HL-60 (cell line): ENCODE results near the gene MYH16.
"Not testable (repeated sequence)": the region's sequence is repeated elsewhere in the genome, so short reads cannot be mapped to it uniquely, and the experiment has no call there.

Experiments used
- POLR2AphosphoS5 ChIP-seq: IDR thresholded peaks from 2 replicates; pipeline ENCODE4 v1.6.1; 2012; ENCODE audit warnings: low read depth
- TF ChIP-seq, protein P1 (sequence below): IDR thresholded peaks from one replicate; pipeline ENCODE4 v1.5.1; 2011; ENCODE audit warnings: low read length, control low read depth, inconsistent platforms; ENCODE audit not compliant: insufficient read depth
- TF ChIP-seq, protein P2 (sequence below): IDR thresholded peaks from 2 replicates; pipeline ENCODE4 v1.6.1; 2012; ENCODE audit warnings: low read depth; ENCODE audit not compliant: insufficient replicate concordance

DNA sequence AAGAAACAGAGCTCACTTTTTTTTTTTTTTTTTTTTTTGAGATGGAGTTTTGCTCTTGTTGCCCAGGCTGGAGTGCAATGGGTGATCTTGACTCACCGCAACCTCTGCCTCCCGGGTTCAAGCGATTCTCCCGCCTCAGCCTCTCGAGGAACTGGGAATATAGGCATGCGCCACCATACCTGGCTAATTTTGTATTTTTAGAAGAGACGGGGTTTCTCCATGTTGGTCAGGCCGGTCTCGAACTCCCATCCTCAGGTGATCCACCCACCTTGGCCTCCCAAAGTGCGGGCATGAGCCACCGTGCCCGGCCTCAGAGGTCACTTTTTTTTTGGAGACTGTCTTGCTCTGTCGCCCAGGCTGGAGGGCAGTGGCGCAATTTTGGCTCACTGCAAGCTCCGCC is 85.9 kb downstream of the MYH16 start:
- TF ChIP-seq, protein P1, sequence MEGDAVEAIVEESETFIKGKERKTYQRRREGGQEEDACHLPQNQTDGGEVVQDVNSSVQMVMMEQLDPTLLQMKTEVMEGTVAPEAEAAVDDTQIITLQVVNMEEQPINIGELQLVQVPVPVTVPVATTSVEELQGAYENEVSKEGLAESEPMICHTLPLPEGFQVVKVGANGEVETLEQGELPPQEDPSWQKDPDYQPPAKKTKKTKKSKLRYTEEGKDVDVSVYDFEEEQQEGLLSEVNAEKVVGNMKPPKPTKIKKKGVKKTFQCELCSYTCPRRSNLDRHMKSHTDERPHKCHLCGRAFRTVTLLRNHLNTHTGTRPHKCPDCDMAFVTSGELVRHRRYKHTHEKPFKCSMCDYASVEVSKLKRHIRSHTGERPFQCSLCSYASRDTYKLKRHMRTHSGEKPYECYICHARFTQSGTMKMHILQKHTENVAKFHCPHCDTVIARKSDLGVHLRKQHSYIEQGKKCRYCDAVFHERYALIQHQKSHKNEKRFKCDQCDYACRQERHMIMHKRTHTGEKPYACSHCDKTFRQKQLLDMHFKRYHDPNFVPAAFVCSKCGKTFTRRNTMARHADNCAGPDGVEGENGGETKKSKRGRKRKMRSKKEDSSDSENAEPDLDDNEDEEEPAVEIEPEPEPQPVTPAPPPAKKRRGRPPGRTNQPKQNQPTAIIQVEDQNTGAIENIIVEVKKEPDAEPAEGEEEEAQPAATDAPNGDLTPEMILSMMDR = not testable (repeated sequence)
- TF ChIP-seq, protein P2, sequence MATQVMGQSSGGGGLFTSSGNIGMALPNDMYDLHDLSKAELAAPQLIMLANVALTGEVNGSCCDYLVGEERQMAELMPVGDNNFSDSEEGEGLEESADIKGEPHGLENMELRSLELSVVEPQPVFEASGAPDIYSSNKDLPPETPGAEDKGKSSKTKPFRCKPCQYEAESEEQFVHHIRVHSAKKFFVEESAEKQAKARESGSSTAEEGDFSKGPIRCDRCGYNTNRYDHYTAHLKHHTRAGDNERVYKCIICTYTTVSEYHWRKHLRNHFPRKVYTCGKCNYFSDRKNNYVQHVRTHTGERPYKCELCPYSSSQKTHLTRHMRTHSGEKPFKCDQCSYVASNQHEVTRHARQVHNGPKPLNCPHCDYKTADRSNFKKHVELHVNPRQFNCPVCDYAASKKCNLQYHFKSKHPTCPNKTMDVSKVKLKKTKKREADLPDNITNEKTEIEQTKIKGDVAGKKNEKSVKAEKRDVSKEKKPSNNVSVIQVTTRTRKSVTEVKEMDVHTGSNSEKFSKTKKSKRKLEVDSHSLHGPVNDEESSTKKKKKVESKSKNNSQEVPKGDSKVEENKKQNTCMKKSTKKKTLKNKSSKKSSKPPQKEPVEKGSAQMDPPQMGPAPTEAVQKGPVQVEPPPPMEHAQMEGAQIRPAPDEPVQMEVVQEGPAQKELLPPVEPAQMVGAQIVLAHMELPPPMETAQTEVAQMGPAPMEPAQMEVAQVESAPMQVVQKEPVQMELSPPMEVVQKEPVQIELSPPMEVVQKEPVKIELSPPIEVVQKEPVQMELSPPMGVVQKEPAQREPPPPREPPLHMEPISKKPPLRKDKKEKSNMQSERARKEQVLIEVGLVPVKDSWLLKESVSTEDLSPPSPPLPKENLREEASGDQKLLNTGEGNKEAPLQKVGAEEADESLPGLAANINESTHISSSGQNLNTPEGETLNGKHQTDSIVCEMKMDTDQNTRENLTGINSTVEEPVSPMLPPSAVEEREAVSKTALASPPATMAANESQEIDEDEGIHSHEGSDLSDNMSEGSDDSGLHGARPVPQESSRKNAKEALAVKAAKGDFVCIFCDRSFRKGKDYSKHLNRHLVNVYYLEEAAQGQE = not testable (repeated sequence)
- TF ChIP-seq POLR2AphosphoS5 = not testable (repeated sequence)
